HepG2 (cell line): ENCODE data around the gene MAP3K2. TPM values are rescaled to one million over a fixed set of nuclear protein-coding genes. Genes with fewer than 3 reads are reported as not detected.

ENCODE experiments used
- HDAC1 ChIP-seq: sonication (generic); formaldehyde crosslinking; IDR thresholded peaks from 2 replicates; pipeline ENCODE4 v1.5.1; 2020; ENCODE audit warnings: mild to moderate bottlenecking, missing genetic modification reagents
- IRF2 ChIP-seq: IDR thresholded peaks from 2 replicates; pipeline ENCODE4 v1.6.1; 2018; ENCODE audit warnings: missing genetic modification reagents, missing compliant biosample characterization
- KDM6A ChIP-seq: IDR thresholded peaks from 2 replicates; pipeline ENCODE4 v1.6.1; 2016; ENCODE audit warnings: low read depth
- SKI ChIP-seq: fragments of 450-650 bp; IDR thresholded peaks from one replicate; pipeline ENCODE4 v1.6.1; 2018; ENCODE audit warnings: mild to moderate bottlenecking; ENCODE audit not compliant: partially characterized antibody
- TCF7 ChIP-seq: sonication (generic); IDR thresholded peaks from 2 replicates; pipeline ENCODE4 v1.6.1; 2016; ENCODE audit warnings: antibody characterized with exemption, low read depth
- ZNF124 ChIP-seq: sonication (generic); formaldehyde crosslinking; IDR thresholded peaks from 2 replicates; pipeline ENCODE4 v1.4.0; 2020; ENCODE audit warnings: missing genetic modification reagents
- ZNF563 ChIP-seq: sonication (generic); formaldehyde crosslinking; IDR thresholded peaks from 2 replicates; pipeline ENCODE4 v1.8.0; 2022; ENCODE audit warnings: mild to moderate bottlenecking, moderate library complexity, missing genetic modification reagents
- ZNF564 ChIP-seq: sonication (generic); formaldehyde crosslinking; IDR thresholded peaks from 2 replicates; pipeline ENCODE4 v1.8.1; 2023; ENCODE audit warnings: mild to moderate bottlenecking, missing genetic modification reagents
- ZNF616 ChIP-seq: sonication (generic); formaldehyde crosslinking; IDR thresholded peaks from 2 replicates; pipeline ENCODE4 v1.5.0; 2020; ENCODE audit warnings: low read depth, mild to moderate bottlenecking, missing genetic modification reagents
- ZNF772 ChIP-seq: sonication (generic); formaldehyde crosslinking; IDR thresholded peaks from 2 replicates; pipeline ENCODE4 v1.5.0; 2020; ENCODE audit warnings: mild to moderate bottlenecking, missing genetic modification reagents
- ZNF781 ChIP-seq: sonication (generic); formaldehyde crosslinking; IDR thresholded peaks from 2 replicates; pipeline ENCODE4 v1.5.1; 2020; ENCODE audit warnings: borderline replicate concordance, mild to moderate bottlenecking, missing genetic modification reagents; ENCODE audit errors: not compliant biosample characterization
- polyA plus RNA-seq, 8 experiments: library from polyadenylated mRNA; depleted of rRNA in 3 of 8; stranded (reverse) in 7 of 8; unstranded in 1 of 8; fragments of >200 nt; fragmentation: Illumina TruSeq in 4 of 8; extraction: Trizol in 4 of 8; gene quantifications; 2 replicates each; pipeline versions ENCODE4 v1.2.1 to v1.2.3, GENCODE V29; 2011 to 2016; ENCODE audit warnings: low read depth in 4 of 8, missing spikeins in 1 of 8, mixed read lengths in 1 of 8; ENCODE audit not compliant: insufficient read depth in 1 of 8
- total RNA-seq, 5 experiments: library from RNA; depleted of rRNA; stranded (reverse); fragments of >200 nt; fragmentation: Illumina TruSeq; extraction: Trizol; gene quantifications; 2 replicates each; pipeline ENCODE4 v1.2.3, GENCODE V29; 2016; ENCODE audit warnings: low read depth in 1 of 5
- TF ChIP-seq, protein P1 (sequence below), 2 experiments: sonication (generic) in 1 of 2; formaldehyde crosslinking in 1 of 2; IDR thresholded peaks; 2 replicates each; pipeline versions ENCODE4 v1.6.1 to v1.9.0; 2014 to 2022; ENCODE audit warnings: antibody characterized with exemption in 1 of 2, borderline replicate concordance in 1 of 2, inconsistent platforms in 1 of 2, low read depth in 1 of 2, missing genetic modification reagents in 1 of 2
- TF ChIP-seq, protein P2 (sequence below): sonication (generic); formaldehyde crosslinking; IDR thresholded peaks from 2 replicates; pipeline ENCODE4 v1.4.0; 2020; ENCODE audit warnings: missing genetic modification reagents, mild to moderate bottlenecking, borderline replicate concordance
- TF ChIP-seq, protein P3 (sequence below): sonication (generic); formaldehyde crosslinking; IDR thresholded peaks from 2 replicates; pipeline ENCODE4 v1.4.0; 2020; ENCODE audit warnings: mild to moderate bottlenecking, missing genetic modification reagents
- TF ChIP-seq, protein P4 (sequence below): sonication (generic); formaldehyde crosslinking; IDR thresholded peaks from 2 replicates; pipeline ENCODE4 v1.4.0; 2020; ENCODE audit warnings: missing genetic modification reagents

Gene MAP3K2
- total and polyA plus RNA-seq, 2 of the 13 experiments (the other 11 are each of a cell fraction or from before 2014, with no cell fraction given), result 12.2 to 37.2 TPM

DNA sequence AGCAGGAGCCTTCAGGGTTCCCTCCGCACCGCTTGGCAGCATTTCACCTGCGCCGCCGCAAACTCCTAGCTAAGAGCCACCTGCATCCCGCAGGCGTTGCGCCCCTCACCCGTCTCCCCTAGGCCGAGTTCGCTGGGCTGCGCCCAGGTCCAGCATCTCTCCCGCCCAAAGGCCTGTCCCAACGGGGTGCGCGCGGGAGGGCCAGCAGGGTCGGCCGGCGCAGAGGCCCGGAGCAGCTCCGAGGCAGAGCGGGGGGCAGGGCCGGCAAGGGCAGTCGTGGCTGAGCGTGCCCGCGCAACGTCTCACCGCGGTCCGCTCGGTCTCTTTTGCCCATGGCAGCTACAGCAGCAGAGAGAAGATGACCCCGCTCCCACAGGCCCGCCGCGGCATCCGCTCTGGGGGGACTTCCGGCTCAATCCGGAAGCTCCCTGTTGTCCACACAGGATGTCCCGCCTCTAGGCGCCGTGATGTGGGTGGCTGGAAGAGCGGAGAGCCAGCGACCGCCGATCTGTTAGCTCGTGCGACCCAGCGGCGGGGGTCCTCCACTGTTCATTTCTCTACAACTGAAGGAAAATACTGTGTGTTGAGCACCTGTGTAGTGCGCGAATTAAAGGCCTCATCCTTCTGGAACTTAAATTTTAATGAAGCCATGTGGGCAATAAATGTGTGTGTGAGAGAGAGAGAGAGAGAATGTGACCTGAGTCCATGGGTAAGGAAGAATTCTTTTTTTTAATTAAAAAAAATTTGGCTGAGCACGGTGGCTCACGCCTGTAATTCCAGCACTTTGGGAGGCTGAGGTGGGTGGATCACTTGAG, 93.8 kb downstream of the MAP3K2 start, which contains the start of gene ERCC3 (continued):
- peak; percentile 80 for TF ChIP-seq ZNF781
- TF ChIP-seq, protein P1, sequence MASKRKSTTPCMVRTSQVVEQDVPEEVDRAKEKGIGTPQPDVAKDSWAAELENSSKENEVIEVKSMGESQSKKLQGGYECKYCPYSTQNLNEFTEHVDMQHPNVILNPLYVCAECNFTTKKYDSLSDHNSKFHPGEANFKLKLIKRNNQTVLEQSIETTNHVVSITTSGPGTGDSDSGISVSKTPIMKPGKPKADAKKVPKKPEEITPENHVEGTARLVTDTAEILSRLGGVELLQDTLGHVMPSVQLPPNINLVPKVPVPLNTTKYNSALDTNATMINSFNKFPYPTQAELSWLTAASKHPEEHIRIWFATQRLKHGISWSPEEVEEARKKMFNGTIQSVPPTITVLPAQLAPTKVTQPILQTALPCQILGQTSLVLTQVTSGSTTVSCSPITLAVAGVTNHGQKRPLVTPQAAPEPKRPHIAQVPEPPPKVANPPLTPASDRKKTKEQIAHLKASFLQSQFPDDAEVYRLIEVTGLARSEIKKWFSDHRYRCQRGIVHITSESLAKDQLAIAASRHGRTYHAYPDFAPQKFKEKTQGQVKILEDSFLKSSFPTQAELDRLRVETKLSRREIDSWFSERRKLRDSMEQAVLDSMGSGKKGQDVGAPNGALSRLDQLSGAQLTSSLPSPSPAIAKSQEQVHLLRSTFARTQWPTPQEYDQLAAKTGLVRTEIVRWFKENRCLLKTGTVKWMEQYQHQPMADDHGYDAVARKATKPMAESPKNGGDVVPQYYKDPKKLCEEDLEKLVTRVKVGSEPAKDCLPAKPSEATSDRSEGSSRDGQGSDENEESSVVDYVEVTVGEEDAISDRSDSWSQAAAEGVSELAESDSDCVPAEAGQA (IDR thresholded peaks at IDR 0.05; ENCODE audit: low read depth), result 0 out of 2 replicates have a peak, but pooled peaks have one; percentile 74
- TF ChIP-seq, protein P1 (CRISPR knock-in tag; IDR thresholded peaks at IDR 0.05; ENCODE audit: borderline replicate concordance), result 0 out of 2 replicates have a peak, but pooled peaks have one; percentile 55
- TF ChIP-seq, protein P2, sequence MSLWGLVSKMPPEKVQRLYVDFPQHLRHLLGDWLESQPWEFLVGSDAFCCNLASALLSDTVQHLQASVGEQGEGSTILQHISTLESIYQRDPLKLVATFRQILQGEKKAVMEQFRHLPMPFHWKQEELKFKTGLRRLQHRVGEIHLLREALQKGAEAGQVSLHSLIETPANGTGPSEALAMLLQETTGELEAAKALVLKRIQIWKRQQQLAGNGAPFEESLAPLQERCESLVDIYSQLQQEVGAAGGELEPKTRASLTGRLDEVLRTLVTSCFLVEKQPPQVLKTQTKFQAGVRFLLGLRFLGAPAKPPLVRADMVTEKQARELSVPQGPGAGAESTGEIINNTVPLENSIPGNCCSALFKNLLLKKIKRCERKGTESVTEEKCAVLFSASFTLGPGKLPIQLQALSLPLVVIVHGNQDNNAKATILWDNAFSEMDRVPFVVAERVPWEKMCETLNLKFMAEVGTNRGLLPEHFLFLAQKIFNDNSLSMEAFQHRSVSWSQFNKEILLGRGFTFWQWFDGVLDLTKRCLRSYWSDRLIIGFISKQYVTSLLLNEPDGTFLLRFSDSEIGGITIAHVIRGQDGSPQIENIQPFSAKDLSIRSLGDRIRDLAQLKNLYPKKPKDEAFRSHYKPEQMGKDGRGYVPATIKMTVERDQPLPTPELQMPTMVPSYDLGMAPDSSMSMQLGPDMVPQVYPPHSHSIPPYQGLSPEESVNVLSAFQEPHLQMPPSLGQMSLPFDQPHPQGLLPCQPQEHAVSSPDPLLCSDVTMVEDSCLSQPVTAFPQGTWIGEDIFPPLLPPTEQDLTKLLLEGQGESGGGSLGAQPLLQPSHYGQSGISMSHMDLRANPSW (CRISPR knock-in tag), result peak; percentile 41; the same call in 1 of the 2 replicates
- TF ChIP-seq, protein P3, sequence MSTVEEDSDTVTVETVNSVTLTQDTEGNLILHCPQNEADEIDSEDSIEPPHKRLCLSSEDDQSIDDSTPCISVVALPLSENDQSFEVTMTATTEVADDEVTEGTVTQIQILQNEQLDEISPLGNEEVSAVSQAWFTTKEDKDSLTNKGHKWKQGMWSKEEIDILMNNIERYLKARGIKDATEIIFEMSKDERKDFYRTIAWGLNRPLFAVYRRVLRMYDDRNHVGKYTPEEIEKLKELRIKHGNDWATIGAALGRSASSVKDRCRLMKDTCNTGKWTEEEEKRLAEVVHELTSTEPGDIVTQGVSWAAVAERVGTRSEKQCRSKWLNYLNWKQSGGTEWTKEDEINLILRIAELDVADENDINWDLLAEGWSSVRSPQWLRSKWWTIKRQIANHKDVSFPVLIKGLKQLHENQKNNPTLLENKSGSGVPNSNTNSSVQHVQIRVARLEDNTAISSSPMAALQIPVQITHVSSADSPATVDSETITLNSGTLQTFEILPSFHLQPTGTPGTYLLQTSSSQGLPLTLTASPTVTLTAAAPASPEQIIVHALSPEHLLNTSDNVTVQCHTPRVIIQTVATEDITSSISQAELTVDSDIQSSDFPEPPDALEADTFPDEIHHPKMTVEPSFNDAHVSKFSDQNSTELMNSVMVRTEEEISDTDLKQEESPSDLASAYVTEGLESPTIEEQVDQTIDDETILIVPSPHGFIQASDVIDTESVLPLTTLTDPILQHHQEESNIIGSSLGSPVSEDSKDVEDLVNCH (CRISPR knock-in tag), result no peak
- peak; percentile 24 for TF ChIP-seq SKI
- TF ChIP-seq, protein P4, sequence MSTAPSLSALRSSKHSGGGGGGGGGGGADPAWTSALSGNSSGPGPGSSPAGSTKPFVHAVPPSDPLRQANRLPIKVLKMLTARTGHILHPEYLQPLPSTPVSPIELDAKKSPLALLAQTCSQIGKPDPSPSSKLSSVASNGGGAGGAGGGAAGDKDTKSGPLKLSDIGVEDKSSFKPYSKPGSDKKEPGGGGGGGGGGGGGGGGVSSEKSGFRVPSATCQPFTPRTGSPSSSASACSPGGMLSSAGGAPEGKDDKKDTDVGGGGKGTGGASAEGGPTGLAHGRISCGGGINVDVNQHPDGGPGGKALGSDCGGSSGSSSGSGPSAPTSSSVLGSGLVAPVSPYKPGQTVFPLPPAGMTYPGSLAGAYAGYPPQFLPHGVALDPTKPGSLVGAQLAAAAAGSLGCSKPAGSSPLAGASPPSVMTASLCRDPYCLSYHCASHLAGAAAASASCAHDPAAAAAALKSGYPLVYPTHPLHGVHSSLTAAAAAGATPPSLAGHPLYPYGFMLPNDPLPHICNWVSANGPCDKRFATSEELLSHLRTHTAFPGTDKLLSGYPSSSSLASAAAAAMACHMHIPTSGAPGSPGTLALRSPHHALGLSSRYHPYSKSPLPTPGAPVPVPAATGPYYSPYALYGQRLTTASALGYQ (CRISPR knock-in tag), result no peak
- no peak for TF ChIP-seq KDM6A (CRISPR knock-in tag)
- TF ChIP-seq ZNF564, result peak; percentile 91
- peak; percentile 93 for TF ChIP-seq HDAC1 (CRISPR knock-in tag)
- TF ChIP-seq IRF2, result peak; percentile 84
- no peak for TF ChIP-seq TCF7
- peak; percentile 83 for TF ChIP-seq ZNF124
- peak; percentile 88 for TF ChIP-seq ZNF563 (CRISPR knock-in tag)
- no peak for TF ChIP-seq ZNF616 (CRISPR knock-in tag)
- peak; percentile 98 for TF ChIP-seq ZNF772
